Measurements from ENCODE around the gene SERPINB1.

The SERPINB1 gene

GRCh38 chr6:2797564-2798031 lies 44.1 kb downstream of the SERPINB1 start:
- DNase-seq (ENCODE audit: low read depth), result no peak
- no peak overlapping the region for H3K4me3 ChIP-seq (replicated peaks; ENCODE audit: low read depth, low read length)
- no peak for TF ChIP-seq CTCF (IDR thresholded peaks at IDR 0.05; ENCODE audit: low read length, missing control alignments)

GRCh38 chr6:2796861-2797260 lies 44.8 kb downstream of the SERPINB1 start:
- no peak for DNase-seq (ENCODE audit: low read depth)
- H3K4me3 ChIP-seq (replicated peaks; ENCODE audit: low read depth, low read length), result no peak overlapping the region

GRCh38 chr6:2795956-2796355 lies 45.7 kb downstream of the SERPINB1 start:
- DNase-seq (ENCODE audit: low read depth), result no peak
- no peak overlapping the region for H3K4me3 ChIP-seq (replicated peaks; ENCODE audit: low read depth, low read length)

More at GRCh38 chr6:2796861-2797260, 44.8 kb downstream of the SERPINB1 start:
- TF ChIP-seq CTCF (IDR thresholded peaks at IDR 0.05; ENCODE audit: low read length, missing control alignments), result no peak

GRCh38 chr6:2795162-2795561 lies 46.5 kb downstream of the SERPINB1 start:
- H3K4me3 ChIP-seq (replicated peaks; ENCODE audit: low read depth, low read length), result no peak overlapping the region
- TF ChIP-seq CTCF (IDR thresholded peaks at IDR 0.05; ENCODE audit: low read length, missing control alignments), result no peak
- no peak for DNase-seq (ENCODE audit: low read depth)

More at GRCh38 chr6:2795956-2796355, 45.7 kb downstream of the SERPINB1 start:
- TF ChIP-seq CTCF (IDR thresholded peaks at IDR 0.05; ENCODE audit: low read length, missing control alignments), result no peak

GRCh38 chr6:2794171-2794730 lies 47.4 kb downstream of the SERPINB1 start:
- no peak for DNase-seq (ENCODE audit: low read depth)
- no peak for TF ChIP-seq CTCF (IDR thresholded peaks at IDR 0.05; ENCODE audit: low read length, missing control alignments)
- no peak overlapping the region for H3K4me3 ChIP-seq (replicated peaks; ENCODE audit: low read depth, low read length)

GRCh38 chr6:2793534-2794151 lies 48.0 kb downstream of the SERPINB1 start:
- DNase-seq (ENCODE audit: low read depth), result no peak
- no peak overlapping the region for H3K4me3 ChIP-seq (replicated peaks; ENCODE audit: low read depth, low read length)
- no peak for TF ChIP-seq CTCF (IDR thresholded peaks at IDR 0.05; ENCODE audit: low read length, missing control alignments)
